Smooth muscle cell (in vitro differentiated cells): ENCODE data around the gene SUSD4. TPM values are rescaled to one million over a fixed set of nuclear protein-coding genes. Genes with fewer than 3 reads are reported as not detected.
A peak's percentile ranks its signal among the peaks of the same experiment; 100 is the strongest.

ENCODE experiments used
- DNase-seq: peaks from one replicate; lab custom pipeline; 2025; ENCODE audit not compliant: unreplicated experiment; lab: John Stamatoyannopoulos, UW
- H2AFZ ChIP-seq: fragments of 200-600 bp; sonication (generic); 2 replicates; pipeline ENCODE4 v1.6.0; 2016; ENCODE audit warnings: antibody characterized with exemption, low read depth, mild to moderate bottlenecking
- H3F3A ChIP-seq: fragments of 200-600 bp; sonication (generic); 2 replicates; pipeline ENCODE4 v1.6.0; 2017; ENCODE audit warnings: antibody characterized with exemption, low read depth
- H3K27ac ChIP-seq: fragments of 200-600 bp; sonication (generic); 2 replicates; pipeline ENCODE4 v1.5.1; 2016; ENCODE audit warnings: low read depth, mild to moderate bottlenecking
- H3K27me3 ChIP-seq: fragments of 200-600 bp; sonication (generic); 2 replicates; pipeline ENCODE4 v1.6.1; 2016; ENCODE audit warnings: low read depth, mild to moderate bottlenecking
- H3K36me3 ChIP-seq: fragments of 200-600 bp; sonication (generic); 2 replicates; pipeline ENCODE4 v1.5.1; 2016; ENCODE audit warnings: low read depth
- H3K4me1 ChIP-seq: fragments of 200-600 bp; sonication (generic); 2 replicates; pipeline ENCODE4 v1.5.1; 2016; ENCODE audit warnings: low read depth
- H3K4me2 ChIP-seq: fragments of 200-600 bp; sonication (generic); 2 replicates; pipeline ENCODE4 v1.6.0; 2016; ENCODE audit warnings: mild to moderate bottlenecking
- H3K4me3 ChIP-seq: fragments of 200-600 bp; sonication (generic); 2 replicates; pipeline ENCODE4 v1.5.1; 2016; ENCODE audit warnings: mild to moderate bottlenecking
- H3K79me2 ChIP-seq: fragments of 200-600 bp; sonication (generic); 2 replicates; pipeline ENCODE4 v1.6.0; 2016; ENCODE audit warnings: low read depth, mild to moderate bottlenecking
- H3K9ac ChIP-seq: fragments of 200-600 bp; sonication (generic); 2 replicates; pipeline ENCODE4 v1.6.0; 2016; ENCODE audit warnings: low read depth
- H3K9me3 ChIP-seq: fragments of 200-600 bp; sonication (generic); replicated peaks from 2 replicates; pipeline ENCODE4 v1.5.1; 2016; ENCODE audit warnings: low read depth
- H4K20me1 ChIP-seq: fragments of 200-600 bp; sonication (generic); 2 replicates; pipeline ENCODE4 v1.6.0; 2016; ENCODE audit warnings: low read depth
- CTCF ChIP-seq: fragments of 200-600 bp; sonication (generic); IDR thresholded peaks from 2 replicates; pipeline ENCODE4 v1.5.1; 2017; ENCODE audit warnings: borderline replicate concordance, mild to moderate bottlenecking, antibody characterized with exemption; ENCODE audit not compliant: insufficient read depth, poor library complexity, severe bottlenecking
- WGBS: methylation state at CpG from one replicate; pipeline ENCODE4 v1.1.7; 2016; ENCODE audit warnings: low lambda C conversion rate; 5-methylcytosine and 5-hydroxymethylcytosine counted together
- polyA plus RNA-seq: library from polyadenylated mRNA; unstranded; fragments of >200 nt; fragmentation: Nextera tagmentation; extraction: Ambion mirVana; gene quantifications from 2 replicates; pipeline ENCODE4 v1.2.1, GENCODE V29; 2016
- total RNA-seq: library from RNA; depleted of rRNA; stranded (reverse); fragments of >200 nt; gene quantifications from 2 replicates; pipeline ENCODE4 v1.2.3, GENCODE V29; 2014

SUSD4 gene
- total and polyA plus RNA-seq, 2 experiments from 2014 or later, result 4.5 to 5.1 TPM

- H4K20me1 ChIP-seq, result no peaks in the 10 kb centered on the region
- no peak overlapping the region for H3K4me2 ChIP-seq
- no peak for DNase-seq
- 85% methylated on average over 2 of the region's 2 CpGs for WGBS
- H3K4me3 ChIP-seq, result no peak overlapping the region
- TF ChIP-seq CTCF, result no peak
- H3K4me1 ChIP-seq, result no peaks in the 10 kb centered on the region
- no peaks in the 10 kb centered on the region for H3K9me3 ChIP-seq
- H2AFZ ChIP-seq, result no peak overlapping the region
- no peaks in the 10 kb centered on the region for H3K36me3 ChIP-seq
- no peaks in the 10 kb centered on the region for H3K79me2 ChIP-seq
- H3K9ac ChIP-seq, result no peak overlapping the region
- peaks cover 4% of the 10 kb centered on the region for H3K27me3 ChIP-seq
- no peak overlapping the region for H3K27ac ChIP-seq
- H3F3A ChIP-seq, result no peaks in the 10 kb centered on the region
Measured at GRCh38 chr1:223386013-223386412, 22.0 kb upstream of the SUSD4 start.

GRCh38 chr1:223378754-223379153 is 14.8 kb upstream of the SUSD4 start:
- TF ChIP-seq CTCF, result no peak

GRCh38 chr1:223374064-223374610 is 10.2 kb upstream of the SUSD4 start:
- Histone ChIP-seq H3K9ac (no peak overlapping the region), H3K4me2 (no peak overlapping the region), H3K9me3 (no peaks in the 10 kb centered on the region), H3F3A (no peaks in the 10 kb centered on the region), H2AFZ (no peak overlapping the region), H4K20me1 (no peaks in the 10 kb centered on the region), H3K79me2 (no peaks in the 10 kb centered on the region), H3K27me3 (no peaks in the 10 kb centered on the region), H3K36me3 (no peaks in the 10 kb centered on the region), H3K4me3 (no peak overlapping the region), H3K27ac (no peak overlapping the region), H3K4me1 (no peaks in the 10 kb centered on the region)
- 76% methylated on average over 4 of the region's 4 CpGs for WGBS
- TF ChIP-seq CTCF, result no peak
- DNase-seq, result no peak

More at GRCh38 chr1:223378754-223379153, 14.8 kb upstream of the SUSD4 start:
- H2AFZ ChIP-seq, result no peak overlapping the region
- no peak overlapping the region for H3K9ac ChIP-seq
- H3K36me3 ChIP-seq, result no peaks in the 10 kb centered on the region
- H3K27me3 ChIP-seq, result peaks cover 4% of the 10 kb centered on the region
- H3K4me3 ChIP-seq, result no peak overlapping the region
- no peak overlapping the region for H3K27ac ChIP-seq
- no peaks in the 10 kb centered on the region for H3K9me3 ChIP-seq
- H3K79me2 ChIP-seq, result no peaks in the 10 kb centered on the region
- no peaks in the 10 kb centered on the region for H3K4me1 ChIP-seq
- no peak for DNase-seq
- H4K20me1 ChIP-seq, result no peaks in the 10 kb centered on the region
- no peak overlapping the region for H3K4me2 ChIP-seq
- no peaks in the 10 kb centered on the region for H3F3A ChIP-seq

- H3K79me2 ChIP-seq, result no peaks in the 10 kb centered on the region
- TF ChIP-seq CTCF, result no peak
- peaks cover 47% of the 10 kb centered on the region for H3K27me3 ChIP-seq
- peaks cover 10% of the 10 kb centered on the region for H3K4me1 ChIP-seq
- peaks cover 8% of the 10 kb centered on the region for H3F3A ChIP-seq
- H3K4me2 ChIP-seq, result peak overlapping the region; percentile 88
- H2AFZ ChIP-seq, result no peak overlapping the region
- 3% methylated on average over 47 of the region's 55 CpGs for WGBS
- DNase-seq, result no peak
- no peaks in the 10 kb centered on the region for H3K36me3 ChIP-seq
- H4K20me1 ChIP-seq, result no peaks in the 10 kb centered on the region
- H3K27ac ChIP-seq, result no peak overlapping the region
- no peaks in the 10 kb centered on the region for H3K9me3 ChIP-seq
- H3K9ac ChIP-seq, result no peak overlapping the region
- peak overlapping the region; percentile 54 for H3K4me3 ChIP-seq
Measured at GRCh38 chr1:223364685-223365382, 858 bp upstream of the SUSD4 start.
